Panc1 (cell line): Measurements from ENCODE around the gene GFRA3. TPM values are rescaled to one million over a fixed set of nuclear protein-coding genes. Genes with fewer than 3 reads are reported as not detected.

ENCODE experiments used
- ATAC-seq: fragments of 200-7000 bp; cut with Tn5 transposase; 2 replicates; pipeline ENCODE4 v1.9.1; 2020; ENCODE audit warnings: mild to moderate bottlenecking, moderate library complexity
- BruUV-seq: library from RNA; stranded (reverse); fragments of 400-500 nt; replicated peaks from 2 replicates; lab custom pipeline; 2021; lab: Mats Ljungman, UMichigan
- CTCF ChIA-PET: fragments of 300-600 bp; sonication (Branson Sonifier 250); formaldehyde crosslinking; loops from one replicate; lab custom pipeline; 2022; ENCODE audit warnings: antibody characterized with exemption; lab: Charles Lee
- POLR2A ChIA-PET: fragments of 300-600 bp; sonication (Branson Sonifier 250); formaldehyde crosslinking; loops from one replicate; lab custom pipeline; 2022; ENCODE audit warnings: antibody characterized with exemption; lab: Charles Lee
- DNase-seq: peaks from one replicate; pipeline ENCODE4 v3.0.0-alpha.2; 2010; ENCODE audit warnings: low read depth, low spot score
- H3K27ac ChIP-seq: 2 replicates; pipeline ENCODE4 v1.5.1; 2011; ENCODE audit warnings: mild to moderate bottlenecking, low read length, inconsistent platforms
- H3K27me3 ChIP-seq: fragments of 200-500 bp; sonication (Bioruptor generic); 2 replicates; pipeline ENCODE4 v1.6.0; 2014; ENCODE audit warnings: low read length, inconsistent platforms; ENCODE audit not compliant: control insufficient read depth, insufficient read depth
- H3K36me3 ChIP-seq: fragments of 200-500 bp; sonication (Bioruptor generic); 2 replicates; pipeline ENCODE4 v1.5.1; 2014; ENCODE audit warnings: inconsistent platforms, mild to moderate bottlenecking, low read length, moderate library complexity; ENCODE audit not compliant: control insufficient read depth, insufficient read depth
- H3K4me1 ChIP-seq: 2 replicates; pipeline ENCODE4 v1.5.1; 2011; ENCODE audit warnings: inconsistent platforms, mild to moderate bottlenecking, low read length, moderate library complexity; ENCODE audit not compliant: control insufficient read depth, insufficient read depth
- H3K4me3 ChIP-seq, 2 experiments: 2 replicates each; pipeline ENCODE4 v1.5.1; 2011 to 2012; ENCODE audit warnings: low read depth in 2 of 2, low read length in 2 of 2, mild to moderate bottlenecking in 2 of 2, inconsistent platforms in 1 of 2, moderate library complexity in 1 of 2
- H3K9me3 ChIP-seq: fragments of 200-500 bp; sonication (Bioruptor generic); 2 replicates; pipeline ENCODE4 v1.5.1; 2014; ENCODE audit warnings: low read depth, mild to moderate bottlenecking, inconsistent platforms, low read length, moderate library complexity; ENCODE audit not compliant: control insufficient read depth, insufficient read depth
- CTCF ChIP-seq: fragments of 450-650 bp; IDR thresholded peaks from 2 replicates; pipeline ENCODE4 v1.5.1; 2017; ENCODE audit warnings: mild to moderate bottlenecking
- POLR2AphosphoS5 ChIP-seq: IDR thresholded peaks from 2 replicates; pipeline ENCODE4 v1.6.1; 2012; ENCODE audit warnings: mild to moderate bottlenecking, low read depth, low read length, moderate library complexity
- SIN3A ChIP-seq: IDR thresholded peaks from 2 replicates; pipeline ENCODE4 v1.6.1; 2012; ENCODE audit warnings: low read depth, mild to moderate bottlenecking, low read length, moderate library complexity, borderline replicate concordance; ENCODE audit not compliant: insufficient read depth
- TCF7L2 ChIP-seq: IDR thresholded peaks from 2 replicates; pipeline ENCODE4 v1.6.1; 2011; ENCODE audit warnings: mild to moderate bottlenecking, low read depth, low read length, inconsistent platforms
- in situ Hi-C: cut with HindIII; loops from 2 replicates; pipeline ENCODE4 v1.10.0; 2016; ENCODE audit warnings: low sequenced_read_pairs, low pct_unique_long_range_greater_than_20kb
- intact Hi-C: fragments of 100-400 bp; cut with micrococcal nuclease; formaldehyde crosslinking; loops from one replicate; pipeline ENCODE4 v1.10.0; 2022; ENCODE audit not compliant: unreplicated experiment
- total RNA-seq: library from RNA; stranded (reverse); gene quantifications from one replicate; pipeline ENCODE4 v1.2.1, GENCODE V29; 2021; ENCODE audit not compliant: unreplicated experiment
- TF ChIP-seq, protein P1 (sequence below), 2 experiments: IDR thresholded peaks; 2 replicates each; pipeline ENCODE4 v1.6.1; 2011 to 2012; ENCODE audit warnings: low read depth in 2 of 2, control low read depth in 1 of 2, low read length in 1 of 2, mild to moderate bottlenecking in 1 of 2, moderate library complexity in 1 of 2; ENCODE audit not compliant: insufficient read depth in 1 of 2

GFRA3 gene
- total RNA-seq, 1 experiment from 2014 or later, result 1.5 TPM

DNA sequence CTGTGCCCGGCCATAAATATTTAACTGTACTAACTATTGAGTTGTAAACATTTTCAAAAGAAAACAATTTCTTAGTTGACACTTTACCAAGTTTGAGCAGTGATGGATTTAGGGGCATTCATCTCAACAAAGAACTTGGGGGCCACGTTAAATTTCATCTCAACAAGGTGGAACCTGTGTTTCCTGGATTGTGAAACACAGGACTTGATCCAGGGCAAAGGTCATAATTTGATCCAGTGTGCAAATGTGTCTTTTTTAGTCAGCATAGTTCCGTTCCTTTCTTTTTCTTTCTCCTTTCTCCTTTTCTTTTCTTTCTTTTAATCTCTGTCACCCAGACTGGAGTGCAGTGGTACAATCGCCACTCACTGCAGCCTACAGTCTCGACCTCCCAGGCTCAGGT, 3.1 kb downstream of the GFRA3 start:
- Histone ChIP-seq H3K9me3 (no peaks in the 10 kb centered on the region), H3K27ac (no peak overlapping the region), H3K36me3 (no peaks in the 10 kb centered on the region), H3K4me1 (peaks cover 3% of the 10 kb centered on the region; the same call in 1 of the 2 replicates), H3K4me3 (no peak overlapping the region), H3K27me3 (no peaks in the 10 kb centered on the region; the same call in 1 of the 2 replicates)
- ChIA-PET POLR2A (interaction anchor here (0.6 to 0.8 kb wide), 2 partner anchors 58 to 76 kb away, joined by 3 to 9 read pairs; no protein-coding TSS in a partner anchor), CTCF (interaction anchor here (0.6 kb wide), 1 partner anchor 44 kb away, joined by 10 read pairs; no protein-coding TSS in a partner anchor)
- in situ Hi-C loops (no loop called here), intact Hi-C loops (no loop called here)
- no peak for TF ChIP-seq POLR2AphosphoS5
- no peak for ATAC-seq
- BruUV-seq, result no TSS peak
- no peak for DNase-seq

GRCh38 chr5:138264183-138264582, 10.2 kb downstream of the GFRA3 start:
- POLR2A ChIA-PET, result no interaction called here
- Histone ChIP-seq H3K27me3 (no peaks in the 10 kb centered on the region), H3K27ac (no peak overlapping the region), H3K9me3 (no peaks in the 10 kb centered on the region), H3K36me3 (no peaks in the 10 kb centered on the region), H3K4me1 (no peaks in the 10 kb centered on the region), H3K4me3 (no peak overlapping the region)
- ATAC-seq, result 0 out of 2 replicates have a peak, but pooled peaks have one; percentile 37
- in situ Hi-C loops, result no loop called here
- CTCF ChIA-PET, result no interaction called here
- TF ChIP-seq POLR2AphosphoS5 (no peak), SIN3A (no peak), CTCF (no peak), TCF7L2 (no peak)
- TF ChIP-seq, protein P1, sequence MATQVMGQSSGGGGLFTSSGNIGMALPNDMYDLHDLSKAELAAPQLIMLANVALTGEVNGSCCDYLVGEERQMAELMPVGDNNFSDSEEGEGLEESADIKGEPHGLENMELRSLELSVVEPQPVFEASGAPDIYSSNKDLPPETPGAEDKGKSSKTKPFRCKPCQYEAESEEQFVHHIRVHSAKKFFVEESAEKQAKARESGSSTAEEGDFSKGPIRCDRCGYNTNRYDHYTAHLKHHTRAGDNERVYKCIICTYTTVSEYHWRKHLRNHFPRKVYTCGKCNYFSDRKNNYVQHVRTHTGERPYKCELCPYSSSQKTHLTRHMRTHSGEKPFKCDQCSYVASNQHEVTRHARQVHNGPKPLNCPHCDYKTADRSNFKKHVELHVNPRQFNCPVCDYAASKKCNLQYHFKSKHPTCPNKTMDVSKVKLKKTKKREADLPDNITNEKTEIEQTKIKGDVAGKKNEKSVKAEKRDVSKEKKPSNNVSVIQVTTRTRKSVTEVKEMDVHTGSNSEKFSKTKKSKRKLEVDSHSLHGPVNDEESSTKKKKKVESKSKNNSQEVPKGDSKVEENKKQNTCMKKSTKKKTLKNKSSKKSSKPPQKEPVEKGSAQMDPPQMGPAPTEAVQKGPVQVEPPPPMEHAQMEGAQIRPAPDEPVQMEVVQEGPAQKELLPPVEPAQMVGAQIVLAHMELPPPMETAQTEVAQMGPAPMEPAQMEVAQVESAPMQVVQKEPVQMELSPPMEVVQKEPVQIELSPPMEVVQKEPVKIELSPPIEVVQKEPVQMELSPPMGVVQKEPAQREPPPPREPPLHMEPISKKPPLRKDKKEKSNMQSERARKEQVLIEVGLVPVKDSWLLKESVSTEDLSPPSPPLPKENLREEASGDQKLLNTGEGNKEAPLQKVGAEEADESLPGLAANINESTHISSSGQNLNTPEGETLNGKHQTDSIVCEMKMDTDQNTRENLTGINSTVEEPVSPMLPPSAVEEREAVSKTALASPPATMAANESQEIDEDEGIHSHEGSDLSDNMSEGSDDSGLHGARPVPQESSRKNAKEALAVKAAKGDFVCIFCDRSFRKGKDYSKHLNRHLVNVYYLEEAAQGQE (IDR thresholded peaks at IDR 0.05; ENCODE audit: insufficient read depth in 1 of 2, low read depth in 2 of 2, low read length in 1 of 2), result no peak
- no TSS peak for BruUV-seq
- DNase-seq, result no peak
- intact Hi-C loops, result no loop called here

DNA sequence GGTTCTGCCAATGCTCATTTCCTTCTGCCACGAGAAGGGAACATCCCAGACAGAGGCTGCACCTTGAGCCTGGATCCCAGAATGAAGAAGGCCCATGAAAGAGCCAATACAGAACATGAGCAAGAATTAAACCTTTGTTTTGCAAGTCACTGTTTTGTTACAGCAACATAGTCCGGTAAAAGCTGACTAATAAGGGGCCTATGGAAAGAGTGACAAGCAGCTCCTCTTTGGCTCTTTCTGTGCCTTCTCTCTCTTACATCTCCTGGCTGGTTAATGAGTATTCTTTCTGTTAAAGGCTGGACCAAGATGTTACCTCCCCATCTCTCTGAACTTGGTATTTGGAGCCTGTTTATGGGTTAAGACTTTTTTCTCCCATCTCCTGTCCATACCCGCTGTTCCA, 10.8 kb downstream of the GFRA3 start:
- TF ChIP-seq CTCF (no peak), SIN3A (no peak), TCF7L2 (no peak), POLR2AphosphoS5 (no peak)
- TF ChIP-seq, protein P1 (IDR thresholded peaks at IDR 0.05; ENCODE audit: insufficient read depth in 1 of 2, low read depth in 2 of 2, low read length in 1 of 2), result no peak
- DNase-seq (no peak), ATAC-seq (no peak)
- intact Hi-C loops (no loop called here), in situ Hi-C loops (no loop called here)
- no peaks in the 10 kb centered on the region for H3K4me1 ChIP-seq
- POLR2A ChIA-PET, result no interaction called here
- no peak overlapping the region for H3K27ac ChIP-seq
- no peaks in the 10 kb centered on the region for H3K9me3 ChIP-seq
- H3K4me3 ChIP-seq, result no peak overlapping the region
- H3K36me3 ChIP-seq, result no peaks in the 10 kb centered on the region
- H3K27me3 ChIP-seq, result no peaks in the 10 kb centered on the region
- BruUV-seq, result no TSS peak
- CTCF ChIA-PET, result no interaction called here
